Neutrophil (primary cell): ENCODE measurements around the gene ULK1.

Experiments used
- H3K27ac ChIP-seq: fragments of 200-600 bp; sonication (generic); 2 replicates; pipeline ENCODE4 v1.5.1; 2016; ENCODE audit warnings: mild to moderate bottlenecking, moderate library complexity
- H3K27me3 ChIP-seq: fragments of 200-600 bp; sonication (generic); 2 replicates; pipeline ENCODE4 v1.6.0; 2016; ENCODE audit warnings: mild to moderate bottlenecking
- H3K36me3 ChIP-seq: fragments of 200-600 bp; sonication (generic); 2 replicates; pipeline ENCODE4 v1.5.1; 2017
- H3K4me1 ChIP-seq, 2 experiments: fragments of 200-600 bp in 1 of 2; sonication (generic) in 1 of 2; 1 replicate in 1 of 2; 2 replicates in 1 of 2; pipeline versions ENCODE4 v1.5.1 to v1.6.1; 2013 to 2016; ENCODE audit warnings: low read depth in 1 of 2, low read length in 1 of 2, mild to moderate bottlenecking in 1 of 2, moderate library complexity in 1 of 2; ENCODE audit not compliant: control insufficient read depth in 1 of 2, insufficient read depth in 1 of 2
- H3K4me3 ChIP-seq, 2 experiments: fragments of 200-600 bp in 1 of 2; sonication (generic) in 1 of 2; 1 replicate in 1 of 2; 2 replicates in 1 of 2; pipeline ENCODE4 v1.5.1; 2013 to 2016; ENCODE audit warnings: low read depth in 1 of 2, low read length in 1 of 2, mild to moderate bottlenecking in 1 of 2, moderate library complexity in 1 of 2
- H3K9me3 ChIP-seq: fragments of 200-600 bp; sonication (generic); 2 replicates; pipeline ENCODE4 v1.5.1; 2016
- CTCF ChIP-seq: fragments of 200-600 bp; sonication (generic); IDR thresholded peaks from 2 replicates; pipeline ENCODE4 v1.5.1; 2016; ENCODE audit warnings: antibody characterized with exemption

Gene ULK1

GRCh38 chr12:131915823-131916222 lies 21.4 kb downstream of the ULK1 start:
- H3K4me1 ChIP-seq = no peaks in the 10 kb centered on the region
- no peak overlapping the region for H3K4me3 ChIP-seq
- no peaks in the 10 kb centered on the region for H3K9me3 ChIP-seq
- H3K27ac ChIP-seq = no peak overlapping the region
- H3K36me3 ChIP-seq = peaks cover 100% of the 10 kb centered on the region
- TF ChIP-seq CTCF = no peak
- no peaks in the 10 kb centered on the region for H3K27me3 ChIP-seq

- Histone ChIP-seq H3K36me3 (peaks cover 100% of the 10 kb centered on the region), H3K9me3 (no peaks in the 10 kb centered on the region), H3K27ac (no peak overlapping the region), H3K4me1 (no peaks in the 10 kb centered on the region), H3K4me3 (no peak overlapping the region), H3K27me3 (no peaks in the 10 kb centered on the region)
- TF ChIP-seq CTCF = no peak
Measured at GRCh38 chr12:131916306-131917138, 22.1 kb downstream of the ULK1 start.

GRCh38 chr12:131917139-131917710 lies 22.8 kb downstream of the ULK1 start:
- H3K36me3 ChIP-seq = peaks cover 100% of the 10 kb centered on the region

GRCh38 chr12:131917711-131918306 lies 23.4 kb downstream of the ULK1 start:
- H3K36me3 ChIP-seq = peaks cover 100% of the 10 kb centered on the region

More at GRCh38 chr12:131917139-131917710, 22.8 kb downstream of the ULK1 start:
- no peak for TF ChIP-seq CTCF
- H3K9me3 ChIP-seq = no peaks in the 10 kb centered on the region
- no peak overlapping the region for H3K27ac ChIP-seq
- H3K27me3 ChIP-seq = no peaks in the 10 kb centered on the region
- no peaks in the 10 kb centered on the region for H3K4me1 ChIP-seq
- H3K4me3 ChIP-seq = no peak overlapping the region

More at GRCh38 chr12:131917711-131918306, 23.4 kb downstream of the ULK1 start:
- Histone ChIP-seq H3K27ac (no peak overlapping the region), H3K27me3 (no peaks in the 10 kb centered on the region), H3K4me1 (no peaks in the 10 kb centered on the region), H3K9me3 (no peaks in the 10 kb centered on the region), H3K4me3 (no peak overlapping the region)
- no peak for TF ChIP-seq CTCF
